NCI-H446 (cell line): ENCODE results near the gene POP5.
"Not testable (repeated sequence)": the region's sequence is repeated elsewhere in the genome, so short reads cannot be mapped to it uniquely, and the experiment has no call there.

ENCODE experiments used
- DNase-seq, 2 experiments: peaks; one replicate each; lab custom pipeline; 2025; lab: John Stamatoyannopoulos, UW

Gene POP5

DNA sequence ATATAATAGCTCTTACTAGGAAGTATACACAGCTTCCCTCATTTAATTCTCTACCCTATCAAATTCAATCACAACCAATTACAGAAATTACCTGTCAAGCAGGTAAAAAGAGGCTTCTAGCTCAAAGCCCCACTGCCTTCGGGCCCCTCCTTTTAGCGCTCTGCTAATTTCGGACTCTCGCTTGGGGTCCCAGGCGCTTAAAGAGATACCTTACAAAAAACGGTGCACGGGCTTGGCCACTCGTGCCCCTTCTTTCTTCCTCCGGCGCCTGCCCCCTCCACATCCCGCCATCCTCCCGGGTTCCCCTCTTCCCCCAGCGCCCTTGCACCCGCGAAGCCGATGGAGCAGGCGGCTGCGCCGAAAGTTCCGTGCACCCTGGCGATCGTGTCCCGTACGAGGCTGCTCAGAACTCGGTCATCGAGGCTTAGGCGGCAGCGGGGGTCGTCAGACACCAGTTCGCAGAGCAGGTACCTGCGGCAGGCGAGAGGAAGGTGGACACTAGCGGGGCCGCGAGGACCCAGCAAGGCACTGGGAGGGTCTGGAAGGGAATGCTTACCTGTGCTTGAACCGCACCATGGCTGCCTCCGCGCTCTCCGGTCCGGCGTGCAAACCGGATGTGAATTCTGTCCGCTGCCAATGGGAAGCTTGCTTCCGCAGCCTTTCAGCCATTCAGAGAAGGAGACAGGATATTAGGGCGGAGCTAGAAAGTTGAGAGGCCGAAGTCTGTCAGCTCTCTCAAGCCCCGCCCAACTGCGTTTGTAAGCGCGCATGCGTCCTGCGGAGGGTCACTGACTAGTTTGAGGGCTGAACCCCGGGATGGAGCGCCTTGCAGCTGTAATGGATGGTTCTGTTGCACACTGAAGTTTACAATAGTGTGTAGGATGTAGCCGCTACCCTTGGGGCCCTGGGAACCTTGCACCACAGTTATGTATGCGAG is at the start of gene POP5:
Gene POP5 (minus strand): TSS at position 616 of the 937 bp plus-strand sequence. CDS start 40 bp downstream, at position 576.
- peak; percentile 93 to 97 for DNase-seq

DNA sequence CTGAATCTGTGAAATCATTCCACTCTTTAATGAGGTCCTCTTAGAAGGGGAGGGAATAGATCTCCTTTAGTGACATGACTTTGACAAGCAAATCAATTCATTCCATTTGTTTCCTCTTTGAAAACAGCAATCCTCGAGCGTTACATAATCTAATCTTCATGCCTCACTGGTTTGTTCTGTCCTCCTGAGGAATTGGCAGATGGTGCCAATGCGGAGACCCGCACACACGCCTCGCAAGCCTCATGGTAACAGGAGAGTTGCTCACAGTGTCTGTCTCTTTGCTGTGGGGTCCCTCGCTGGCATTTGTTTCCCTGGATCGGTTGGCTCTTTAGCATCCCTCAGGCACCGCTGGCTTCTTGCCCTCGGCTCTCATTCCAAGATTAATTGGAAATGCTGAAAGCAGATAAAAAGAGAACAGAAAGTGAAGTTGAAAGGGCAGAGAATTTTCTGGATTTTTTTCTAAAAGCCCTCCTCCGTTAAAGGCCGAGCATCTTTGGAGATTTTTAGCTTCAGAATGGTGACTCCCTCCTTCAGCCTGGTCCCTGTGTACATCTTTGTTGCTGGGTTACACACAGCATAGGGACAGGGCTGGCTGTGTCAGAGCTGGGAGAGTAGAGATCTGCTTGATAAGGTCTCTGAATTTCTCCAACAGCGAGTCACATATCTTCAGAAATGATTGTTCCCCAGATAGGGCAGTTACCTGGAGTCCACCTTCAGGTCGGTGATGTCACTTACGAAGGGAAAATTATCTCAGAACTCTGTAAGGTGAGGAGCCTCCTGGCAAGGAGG is 49.1 kb upstream of the POP5 start:
- peak in 1 of 2 experiments; percentile 40 for DNase-seq

- DNase-seq = no peak
Observed at GRCh38 chr12:120628919-120629318, 47.7 kb upstream of the POP5 start.

- DNase-seq = no peak
Observed at GRCh38 chr12:120625557-120626419, 44.6 kb upstream of the POP5 start.

DNA sequence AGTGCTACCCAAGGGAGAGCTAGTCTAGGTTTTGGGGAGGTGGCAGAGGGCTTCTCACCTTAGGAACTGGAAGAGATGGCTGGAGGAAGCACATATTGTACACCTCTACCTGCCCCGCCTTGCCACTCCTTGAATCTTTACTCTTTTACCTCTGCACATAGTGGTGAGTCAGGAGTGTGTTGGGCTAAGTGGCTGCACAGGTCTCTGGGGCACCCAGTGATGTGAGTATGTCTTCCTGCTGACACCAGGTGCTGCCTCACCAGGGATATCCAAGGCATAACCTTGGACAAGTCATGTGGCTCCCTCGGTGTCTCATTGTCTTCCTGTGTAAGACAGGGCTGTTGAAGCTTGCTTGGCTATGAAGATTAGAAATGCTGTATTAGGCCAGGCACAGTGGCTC is 39.4 kb upstream of the POP5 start:
- no peak for DNase-seq

DNA sequence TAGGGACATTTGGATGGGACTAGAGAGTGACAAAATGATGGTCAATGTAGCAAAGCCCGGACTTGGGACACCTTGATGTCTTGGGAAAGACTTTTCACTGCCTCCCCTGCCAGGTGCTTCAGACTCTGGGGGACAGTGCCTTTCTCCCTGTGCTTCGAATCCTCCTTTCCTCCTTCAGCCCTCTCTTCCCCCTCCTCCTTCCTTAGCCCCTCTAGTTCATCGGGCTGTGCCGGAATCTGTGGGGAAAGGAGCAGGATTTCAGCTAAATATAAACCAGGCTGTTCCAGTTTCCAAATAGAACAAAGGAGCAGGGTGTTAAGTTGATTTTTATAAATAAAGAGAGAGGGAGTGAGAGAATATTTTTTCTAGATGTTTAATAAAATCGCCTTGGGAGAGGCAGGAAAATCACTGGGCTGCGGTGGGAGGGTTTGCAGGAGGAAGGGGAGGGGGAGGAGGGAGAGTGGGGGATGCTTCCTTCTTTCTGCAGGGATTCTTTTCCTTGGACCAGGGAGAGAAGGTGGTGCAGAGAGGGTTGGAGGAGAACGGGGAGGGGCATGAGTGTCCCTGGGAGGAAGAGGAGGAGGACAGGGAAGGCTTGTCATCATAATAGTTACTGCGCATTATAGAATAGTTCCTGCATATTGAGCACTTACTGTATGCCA is 37.9 kb upstream of the POP5 start:
- no peak for DNase-seq

DNA sequence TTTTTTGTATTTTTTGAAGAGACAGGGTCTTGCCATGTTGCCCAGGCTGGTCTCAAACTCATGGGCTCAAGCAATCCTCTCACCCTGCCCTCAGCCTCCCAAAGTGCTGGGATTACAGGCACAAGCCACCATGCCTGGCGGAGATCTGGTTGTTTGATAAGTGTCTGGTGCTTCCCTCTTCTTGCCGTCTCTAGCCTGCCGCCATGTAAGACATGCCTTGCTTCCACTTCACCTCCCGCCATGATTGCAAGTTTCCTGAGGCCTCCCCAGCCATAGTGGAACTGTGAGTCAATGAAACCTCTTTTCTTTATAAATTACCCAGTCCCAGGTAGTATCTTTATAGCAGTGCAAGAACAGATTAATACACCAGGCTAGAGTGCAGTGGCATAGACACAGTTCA is 36.6 kb upstream of the POP5 start:
- not testable (repeated sequence) for DNase-seq

GRCh38 chr12:120617193-120617592 is 36.0 kb upstream of the POP5 start:
- DNase-seq = not testable (repeated sequence)

GRCh38 chr12:120614848-120615247 is 33.6 kb upstream of the POP5 start:
- no peak for DNase-seq

DNA sequence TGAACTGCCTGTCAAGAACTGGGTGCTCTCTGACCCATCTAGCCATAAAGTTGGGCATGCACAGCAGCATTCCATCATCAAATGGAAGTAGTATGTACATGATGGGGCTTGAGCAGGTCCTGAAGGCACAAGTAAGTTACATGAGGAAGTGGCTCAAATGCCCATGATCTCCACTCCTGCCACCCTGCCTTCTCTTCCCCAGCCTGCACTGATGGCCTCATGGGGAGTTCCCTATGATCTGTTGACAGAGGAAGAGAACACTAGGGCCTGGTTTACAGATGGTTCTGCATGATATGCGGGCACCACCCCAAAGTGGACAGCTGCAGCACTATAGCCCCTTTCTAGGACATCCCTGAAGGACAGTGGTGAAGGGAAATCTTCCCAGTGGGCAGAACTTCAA is 30.3 kb upstream of the POP5 start:
- not testable (repeated sequence) for DNase-seq

- DNase-seq = no peak
Observed at GRCh38 chr12:120610560-120610959, 29.4 kb upstream of the POP5 start.

DNA sequence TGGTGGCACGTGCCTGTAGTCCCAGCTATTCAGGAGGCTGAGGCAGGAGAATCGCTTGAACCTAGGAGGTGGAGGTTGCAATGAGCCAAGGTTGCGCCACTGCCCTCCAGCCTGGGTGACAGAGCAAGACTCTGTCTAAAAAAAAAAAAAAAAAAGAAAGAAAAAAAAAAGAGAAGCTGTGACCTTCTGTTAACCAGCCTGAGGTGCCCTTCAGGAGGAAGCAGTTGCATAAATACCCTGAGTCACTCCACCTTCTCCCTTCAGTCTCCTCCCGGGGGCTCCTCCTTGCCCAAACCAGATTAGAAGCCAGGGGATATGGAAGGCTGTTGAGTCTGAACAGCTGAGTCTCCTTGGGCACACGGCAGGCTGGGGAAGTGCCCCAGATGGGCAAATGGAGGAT is 21.2 kb upstream of the POP5 start:
- not testable (repeated sequence) for DNase-seq

GRCh38 chr12:120599672-120600552 is 18.7 kb upstream of the POP5 start:
- no peak for DNase-seq

DNA sequence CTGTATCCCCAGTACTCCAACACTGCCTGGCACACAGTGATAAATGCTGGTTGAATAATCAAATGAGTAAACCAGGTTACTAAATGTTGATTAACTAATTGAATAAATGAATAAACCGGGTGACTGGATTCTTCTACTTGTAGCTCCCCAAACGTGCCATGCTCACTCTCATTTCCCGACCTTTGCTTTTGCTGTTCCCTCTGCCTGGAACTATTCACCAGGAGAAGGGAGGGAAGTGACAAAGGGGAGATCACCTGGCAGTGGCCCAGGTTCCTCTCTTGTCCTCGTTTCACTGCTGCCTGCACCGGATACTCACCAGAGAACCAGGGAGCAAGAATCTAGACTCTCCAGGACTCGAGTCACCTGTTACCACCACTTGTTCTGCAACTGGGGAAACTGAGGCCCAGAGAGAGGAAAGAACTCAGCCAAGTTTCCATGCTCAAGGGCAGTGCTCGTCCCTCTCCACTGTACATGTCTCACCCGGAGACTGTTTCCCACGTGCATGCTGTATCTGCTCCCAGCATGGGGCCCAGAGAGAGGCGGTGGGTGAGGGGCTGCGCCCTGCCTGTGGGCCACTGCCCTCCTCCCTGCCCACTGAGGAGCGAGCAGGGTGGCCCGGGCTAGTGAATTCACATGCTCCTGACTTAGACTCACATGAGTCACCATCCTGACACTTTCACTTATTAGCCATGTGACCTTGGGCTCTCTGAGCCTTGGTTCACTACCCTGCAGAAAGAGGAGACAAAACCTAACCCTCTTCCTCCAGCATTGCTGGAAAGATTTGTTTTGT is 17.7 kb upstream of the POP5 start:
- no peak for DNase-seq

DNA sequence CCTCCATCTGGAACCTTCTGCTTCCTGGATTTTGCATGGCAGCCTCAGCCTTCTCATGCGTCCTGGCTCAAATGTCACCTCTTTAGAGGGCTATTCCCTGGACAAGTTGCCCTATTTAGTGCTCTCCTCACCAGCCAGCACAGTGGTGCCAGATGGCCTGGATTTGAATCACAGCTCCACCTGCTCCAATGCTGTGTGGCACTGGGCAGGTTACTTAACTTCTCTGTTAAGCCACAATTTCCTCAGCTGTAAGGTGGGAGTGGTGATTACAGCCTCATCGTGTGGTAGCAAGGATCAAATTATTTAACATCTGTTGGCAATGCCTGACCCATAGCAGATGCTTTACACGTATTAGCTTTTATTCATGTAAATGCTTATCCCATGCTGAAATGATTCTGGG is 16.7 kb upstream of the POP5 start:
- DNase-seq = no peak

- no peak for DNase-seq
Observed at GRCh38 chr12:120596901-120597300, 15.7 kb upstream of the POP5 start.

DNA sequence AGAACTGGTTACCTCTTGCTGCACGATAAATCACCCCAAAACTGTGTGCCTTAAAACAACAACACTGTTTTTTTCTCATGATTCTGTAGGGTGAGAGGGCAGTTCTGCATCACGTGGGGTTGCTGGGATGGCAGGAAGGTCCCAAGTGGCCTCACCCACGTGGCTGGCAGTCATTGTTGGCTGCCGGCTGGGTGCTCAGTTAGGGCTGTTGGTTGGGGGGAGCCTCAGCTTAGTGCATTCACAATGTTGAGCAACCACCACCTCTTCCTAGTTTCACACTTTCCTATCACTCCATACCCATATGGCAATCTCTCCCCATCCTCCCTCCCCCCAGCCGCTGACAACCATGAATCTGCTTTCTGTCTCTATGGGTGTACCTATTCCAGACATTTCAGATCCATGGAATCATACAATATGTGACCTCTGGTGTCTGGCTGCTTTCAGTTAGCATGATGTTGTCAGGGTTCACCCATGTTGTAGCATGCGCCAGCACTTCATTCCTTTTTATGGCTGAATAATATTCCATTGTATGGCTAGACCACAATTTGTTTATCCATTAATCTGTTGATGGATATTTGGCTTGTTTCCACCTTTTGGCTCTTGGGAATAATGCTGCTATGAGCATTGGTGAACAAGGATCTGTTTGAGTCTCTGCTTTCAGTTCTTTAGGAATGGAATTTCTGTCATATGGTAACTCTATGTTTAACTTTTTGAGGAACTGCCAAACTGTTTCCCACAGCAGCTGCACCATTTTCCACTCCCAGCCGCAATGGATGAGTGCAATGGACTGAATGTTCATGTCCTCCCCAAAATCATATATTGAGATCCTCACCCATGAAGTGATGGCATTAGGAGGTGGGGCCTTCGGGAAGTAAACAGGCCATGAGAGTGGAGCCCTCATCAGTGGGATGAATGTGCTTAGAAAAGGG is 11.2 kb upstream of the POP5 start:
- DNase-seq = no peak

- no peak for DNase-seq
Observed at GRCh38 chr12:120590741-120591407, 9.7 kb upstream of the POP5 start.
